ENCODE data around the gene GAPVD1.
"Not testable (repeated sequence)": the region's sequence is repeated elsewhere in the genome, so short reads cannot be mapped to it uniquely, and the experiment has no call there.

The GAPVD1 gene

GRCh38 chr9:125296843-125297372, 35.3 kb downstream of the GAPVD1 start:
- FAIRE-seq: no peak
- TF ChIP-seq PAX5 (IDR thresholded peaks at IDR 0.05; ENCODE audit: insufficient read depth, low read length, severe bottlenecking) (no peak), POLR2AphosphoS5 (IDR thresholded peaks at IDR 0.05; ENCODE audit: low read depth, low read length) (no peak), POLR2A (IDR thresholded peaks at IDR 0.05; ENCODE audit: low read depth, low read length) (no peak), SPI1 (IDR thresholded peaks at IDR 0.05; ENCODE audit: low read depth, low read length) (no peak), POU2F2 (IDR thresholded peaks at IDR 0.05; ENCODE audit: low read depth, low read length) (no peak), TAF1 (IDR thresholded peaks at IDR 0.05; ENCODE audit: low read depth, low read length) (no peak)

GRCh38 chr9:125297917-125298316, 36.3 kb downstream of the GAPVD1 start:
- FAIRE-seq (no peak), DNase-seq (ENCODE audit: insufficient read length, low spot score) (no peak)
- TF ChIP-seq POU2F2 (IDR thresholded peaks at IDR 0.05; ENCODE audit: low read depth, low read length) (no peak), PAX5 (IDR thresholded peaks at IDR 0.05; ENCODE audit: insufficient read depth, low read length, severe bottlenecking) (no peak), POLR2A (IDR thresholded peaks at IDR 0.05; ENCODE audit: low read depth, low read length) (no peak), SPI1 (IDR thresholded peaks at IDR 0.05; ENCODE audit: low read depth, low read length) (no peak), POLR2AphosphoS5 (IDR thresholded peaks at IDR 0.05; ENCODE audit: low read depth, low read length) (no peak), TAF1 (IDR thresholded peaks at IDR 0.05; ENCODE audit: low read depth, low read length) (no peak)

More at GRCh38 chr9:125296843-125297372, 35.3 kb downstream of the GAPVD1 start:
- no peak for DNase-seq (ENCODE audit: insufficient read length, low spot score)

- FAIRE-seq: no peak
- no peak for TF ChIP-seq POU2F2 (IDR thresholded peaks at IDR 0.05; ENCODE audit: low read depth, low read length)
- no peak for TF ChIP-seq SPI1 (IDR thresholded peaks at IDR 0.05; ENCODE audit: low read depth, low read length)
- TF ChIP-seq POLR2A (IDR thresholded peaks at IDR 0.05; ENCODE audit: low read depth, low read length): no peak
- TF ChIP-seq TAF1 (IDR thresholded peaks at IDR 0.05; ENCODE audit: low read depth, low read length): no peak
- TF ChIP-seq POLR2AphosphoS5 (IDR thresholded peaks at IDR 0.05; ENCODE audit: low read depth, low read length): no peak
- no peak for TF ChIP-seq PAX5 (IDR thresholded peaks at IDR 0.05; ENCODE audit: insufficient read depth, low read length, severe bottlenecking)
- no peak for DNase-seq (ENCODE audit: insufficient read length, low spot score)
Measured at GRCh38 chr9:125302241-125302640, 40.6 kb downstream of the GAPVD1 start.

DNA sequence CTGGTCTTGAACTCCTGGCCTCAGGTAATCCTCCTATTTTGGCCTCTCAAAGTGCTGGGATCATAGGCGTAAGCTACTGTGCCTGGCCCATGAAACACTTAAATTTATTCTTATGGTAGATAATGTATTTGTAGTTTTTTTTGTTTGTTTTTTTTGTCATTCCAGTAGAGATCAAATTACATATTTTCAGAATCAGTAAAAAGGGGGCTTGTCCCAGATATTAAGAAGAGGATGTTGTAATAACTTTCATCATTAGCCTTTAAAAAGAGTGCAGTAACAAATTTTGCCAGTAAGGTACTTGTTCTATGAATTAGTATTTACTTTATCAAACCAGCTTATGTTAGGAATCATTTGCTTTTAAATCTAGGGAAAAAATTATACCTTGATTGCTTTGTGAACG, 42.6 kb downstream of the GAPVD1 start:
- TF ChIP-seq POU2F2 (IDR thresholded peaks at IDR 0.05; ENCODE audit: low read depth, low read length) (no peak), POLR2A (IDR thresholded peaks at IDR 0.05; ENCODE audit: low read depth, low read length) (no peak), TAF1 (IDR thresholded peaks at IDR 0.05; ENCODE audit: low read depth, low read length) (no peak), PAX5 (IDR thresholded peaks at IDR 0.05; ENCODE audit: insufficient read depth, low read length, severe bottlenecking) (no peak)
- FAIRE-seq (no peak), DNase-seq (ENCODE audit: insufficient read length, low spot score) (no peak)

DNA sequence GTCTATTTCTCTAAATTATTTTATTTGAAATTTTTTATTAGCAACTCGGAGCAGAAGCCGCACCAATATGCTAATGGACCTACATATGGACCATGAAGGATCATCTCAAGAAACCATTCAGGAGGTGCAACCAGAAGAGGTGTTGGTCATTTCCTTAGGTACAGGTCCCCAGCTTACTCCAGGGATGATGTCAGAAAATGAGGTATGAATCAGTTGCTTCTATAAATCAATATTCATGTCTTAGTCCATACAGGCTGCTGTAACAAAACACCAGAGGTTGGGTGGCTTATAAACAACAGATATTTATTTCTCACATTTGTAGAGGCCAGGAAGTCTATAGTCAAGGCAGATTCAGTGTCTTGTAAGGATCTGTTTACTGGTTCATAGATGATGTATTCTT, 50.8 kb downstream of the GAPVD1 start:
- DNase-seq (ENCODE audit: insufficient read length, low spot score): no peak
- FAIRE-seq: no peak
- TF ChIP-seq TAF1 (IDR thresholded peaks at IDR 0.05; ENCODE audit: low read depth, low read length) (no peak), POU2F2 (IDR thresholded peaks at IDR 0.05; ENCODE audit: low read depth, low read length) (no peak), POLR2AphosphoS5 (IDR thresholded peaks at IDR 0.05; ENCODE audit: low read depth, low read length) (no peak), SPI1 (IDR thresholded peaks at IDR 0.05; ENCODE audit: low read depth, low read length) (no peak), PAX5 (IDR thresholded peaks at IDR 0.05; ENCODE audit: insufficient read depth, low read length, severe bottlenecking) (no peak), POLR2A (IDR thresholded peaks at IDR 0.05; ENCODE audit: low read depth, low read length) (no peak)

DNA sequence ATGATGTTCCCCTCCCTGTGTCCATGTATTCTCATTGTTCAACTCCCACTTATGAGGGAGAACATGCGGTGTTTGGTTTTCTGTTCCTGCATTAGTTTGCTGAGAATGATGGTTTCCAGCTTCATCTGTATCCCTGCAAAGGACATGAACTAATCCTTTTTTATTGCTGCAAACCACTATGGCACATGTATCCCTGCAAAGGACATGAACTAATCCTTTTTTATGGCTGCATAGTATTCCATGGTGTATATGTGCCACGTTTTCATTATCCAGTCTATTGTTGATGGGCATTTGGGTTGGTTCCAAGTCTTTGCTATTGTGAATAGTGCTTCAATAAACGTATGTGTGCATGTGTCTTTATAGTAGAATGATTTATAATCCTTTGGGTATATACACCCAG, 54.7 kb downstream of the GAPVD1 start:
- not testable (repeated sequence) for FAIRE-seq; DNase-seq (ENCODE audit: insufficient read length, low spot score)

DNA sequence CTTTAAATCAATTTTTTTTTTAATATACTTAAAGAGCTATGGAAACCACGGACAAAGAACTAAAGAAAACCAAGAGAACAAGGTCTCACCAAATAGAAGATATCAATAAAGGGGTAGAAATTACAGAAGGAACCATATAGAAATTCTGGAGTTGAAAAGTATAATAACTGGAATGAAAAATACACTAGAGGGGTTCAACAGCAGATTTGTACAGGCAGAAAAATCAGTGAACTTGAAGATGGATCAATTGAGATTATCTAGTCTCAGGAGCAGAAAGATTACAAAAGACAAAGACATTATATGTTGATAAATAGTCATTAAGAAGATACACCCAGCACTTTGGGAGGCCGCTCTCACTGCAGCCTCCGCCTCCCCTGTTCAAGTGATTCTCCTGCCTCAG, 56.1 kb downstream of the GAPVD1 start:
- FAIRE-seq (no peak), DNase-seq (ENCODE audit: insufficient read length, low spot score) (no peak)
- TF ChIP-seq POLR2AphosphoS5 (IDR thresholded peaks at IDR 0.05; ENCODE audit: low read depth, low read length) (no peak), POLR2A (IDR thresholded peaks at IDR 0.05; ENCODE audit: low read depth, low read length) (no peak), TAF1 (IDR thresholded peaks at IDR 0.05; ENCODE audit: low read depth, low read length) (no peak), SPI1 (IDR thresholded peaks at IDR 0.05; ENCODE audit: low read depth, low read length) (no peak), POU2F2 (IDR thresholded peaks at IDR 0.05; ENCODE audit: low read depth, low read length) (no peak), PAX5 (IDR thresholded peaks at IDR 0.05; ENCODE audit: insufficient read depth, low read length, severe bottlenecking) (no peak)

GRCh38 chr9:125321496-125321895, 59.9 kb downstream of the GAPVD1 start:
- no peak for FAIRE-seq
- TF ChIP-seq SPI1 (IDR thresholded peaks at IDR 0.05; ENCODE audit: low read depth, low read length) (no peak), PAX5 (IDR thresholded peaks at IDR 0.05; ENCODE audit: insufficient read depth, low read length, severe bottlenecking) (no peak), TAF1 (IDR thresholded peaks at IDR 0.05; ENCODE audit: low read depth, low read length) (no peak), POLR2AphosphoS5 (IDR thresholded peaks at IDR 0.05; ENCODE audit: low read depth, low read length) (no peak), POLR2A (IDR thresholded peaks at IDR 0.05; ENCODE audit: low read depth, low read length) (no peak), POU2F2 (IDR thresholded peaks at IDR 0.05; ENCODE audit: low read depth, low read length) (no peak)
- DNase-seq (ENCODE audit: insufficient read length, low spot score): no peak

- FAIRE-seq (no peak), DNase-seq (ENCODE audit: insufficient read length, low spot score) (no peak)
- TF ChIP-seq SPI1 (IDR thresholded peaks at IDR 0.05; ENCODE audit: low read depth, low read length): no peak
Measured at GRCh38 chr9:125323615-125324014, 62.0 kb downstream of the GAPVD1 start.

GRCh38 chr9:125325826-125326225, 64.2 kb downstream of the GAPVD1 start:
- FAIRE-seq (no peak), DNase-seq (ENCODE audit: insufficient read length, low spot score) (no peak)
- TF ChIP-seq POLR2AphosphoS5 (IDR thresholded peaks at IDR 0.05; ENCODE audit: low read depth, low read length) (no peak), PAX5 (IDR thresholded peaks at IDR 0.05; ENCODE audit: insufficient read depth, low read length, severe bottlenecking) (no peak)

DNA sequence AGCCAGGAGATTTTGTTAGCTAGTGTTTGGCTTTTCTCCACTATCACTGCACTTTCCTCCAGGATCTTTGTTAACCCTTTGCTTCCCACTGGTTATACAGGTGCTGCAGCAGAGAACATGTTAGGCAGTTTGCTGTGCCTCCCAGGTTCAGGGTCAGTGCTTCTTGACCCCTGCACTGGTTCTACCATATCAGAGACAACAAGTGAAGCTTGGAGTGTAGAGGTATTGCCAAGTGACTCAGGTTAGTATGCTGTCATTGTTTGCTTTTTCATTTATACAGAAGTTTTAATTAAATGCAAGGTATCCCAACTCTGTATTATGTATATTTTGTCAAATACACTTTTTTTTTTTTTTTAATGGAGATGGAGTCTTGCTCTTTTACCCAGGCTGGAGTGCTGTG, 68.4 kb downstream of the GAPVD1 start:
- FAIRE-seq (no peak), DNase-seq (ENCODE audit: insufficient read length, low spot score) (no peak)
- TF ChIP-seq TAF1 (IDR thresholded peaks at IDR 0.05; ENCODE audit: low read depth, low read length) (no peak), SPI1 (IDR thresholded peaks at IDR 0.05; ENCODE audit: low read depth, low read length) (no peak), POLR2A (IDR thresholded peaks at IDR 0.05; ENCODE audit: low read depth, low read length) (no peak), POLR2AphosphoS5 (IDR thresholded peaks at IDR 0.05; ENCODE audit: low read depth, low read length) (no peak), POU2F2 (IDR thresholded peaks at IDR 0.05; ENCODE audit: low read depth, low read length) (no peak), PAX5 (IDR thresholded peaks at IDR 0.05; ENCODE audit: insufficient read depth, low read length, severe bottlenecking) (no peak)

Data from GM12891 (cell line).